ENCODE data around the gene NFS1. TPM values are rescaled to one million over a fixed set of nuclear protein-coding genes. Genes with fewer than 3 reads are reported as not detected.

NFS1 gene
- total and polyA plus RNA-seq, 4 experiments from 2014 or later: 6.3 to 33.6 (median 29.3) TPM

GRCh38 chr20:35654415-35654814 lies 44.7 kb downstream of the NFS1 start:
- H3K27me3 ChIP-seq (ENCODE audit: insufficient read depth, low read length): no peaks in the 10 kb centered on the region
- no peaks in the 10 kb centered on the region for H3K9me3 Mint-ChIP-seq
- intact Hi-C loops (cut with micrococcal nuclease): no loop called here

GRCh38 chr20:35653893-35654292 lies 45.3 kb downstream of the NFS1 start:
- H3K27ac Mint-ChIP-seq: no peak overlapping the region
- no peak overlapping the region for H3K27ac ChIP-seq (ENCODE audit: low read depth, low read length)
- H3K36me3 Mint-ChIP-seq: peaks cover 16 to 30% of the 10 kb centered on the region in 2 donors
- no peaks in the 10 kb centered on the region for H3K9me3 Mint-ChIP-seq
- H3K9me3 ChIP-seq (ENCODE audit: control insufficient read depth in 1 of 2, low read length in 2 of 2): no peaks in the 10 kb centered on the region
- peaks cover 34 to 62% (median 35%) of the 10 kb centered on the region in 4 donors for H3K4me1 Mint-ChIP-seq
- ChIA-PET CTCF (ENCODE audit: partially characterized antibody) (interaction anchor here (0.7 to 1.2 kb wide), 2 partner anchors 50 to 300 kb away, joined by 3 read pairs; partner anchors contain the start of gene SCAND1), POLR2A (ENCODE audit: partially characterized antibody) (interaction anchor here (5.2 kb wide), 1 partner anchor 10 kb away, joined by 26 read pairs; the partner anchor contains the start of genes CPNE1 and RBM12)
- no peaks in the 10 kb centered on the region for H3K27me3 Mint-ChIP-seq
- no peak overlapping the region for H3K4me3 ChIP-seq (ENCODE audit: low read length in 2 of 2)
- no peak overlapping the region for H3K4me3 Mint-ChIP-seq
- H3K27me3 ChIP-seq (ENCODE audit: insufficient read depth, low read length): no peaks in the 10 kb centered on the region
- peaks cover 58% of the 10 kb centered on the region for H3K4me1 ChIP-seq (ENCODE audit: insufficient read depth, low read length)
- intact Hi-C loops (cut with micrococcal nuclease): no loop called here
- peaks cover 37% of the 10 kb centered on the region for H3K36me3 ChIP-seq (ENCODE audit: insufficient read depth, low read length)
- DNase-seq: no peak

More at GRCh38 chr20:35654415-35654814, 44.7 kb downstream of the NFS1 start:
- peaks cover 16 to 30% of the 10 kb centered on the region in 2 donors for H3K36me3 Mint-ChIP-seq
- no peak overlapping the region for H3K27ac Mint-ChIP-seq
- Histone ChIP-seq H3K36me3 (ENCODE audit: insufficient read depth, low read length) (peaks cover 37% of the 10 kb centered on the region), H3K4me3 (ENCODE audit: low read length in 2 of 2) (no peak overlapping the region), H3K27ac (ENCODE audit: low read depth, low read length) (no peak overlapping the region), H3K9me3 (ENCODE audit: control insufficient read depth in 1 of 2, low read length in 2 of 2) (no peaks in the 10 kb centered on the region), H3K4me1 (ENCODE audit: insufficient read depth, low read length) (peaks cover 61% of the 10 kb centered on the region)
- CTCF ChIA-PET (ENCODE audit: partially characterized antibody): interaction anchor here (1.2 kb wide), 1 partner anchor 50 kb away, joined by 3 read pairs; no protein-coding TSS in a partner anchor
- H3K27me3 Mint-ChIP-seq: no peaks in the 10 kb centered on the region
- POLR2A ChIA-PET (ENCODE audit: partially characterized antibody): interaction anchor here (5.2 kb wide), 1 partner anchor 9 kb away, joined by 26 read pairs; the partner anchor contains the start of genes CPNE1 and RBM12
- H3K4me3 Mint-ChIP-seq: no peak overlapping the region
- DNase-seq: no peak
- H3K4me1 Mint-ChIP-seq: peaks cover 30 to 62% (median 34%) of the 10 kb centered on the region in 4 donors

DNA sequence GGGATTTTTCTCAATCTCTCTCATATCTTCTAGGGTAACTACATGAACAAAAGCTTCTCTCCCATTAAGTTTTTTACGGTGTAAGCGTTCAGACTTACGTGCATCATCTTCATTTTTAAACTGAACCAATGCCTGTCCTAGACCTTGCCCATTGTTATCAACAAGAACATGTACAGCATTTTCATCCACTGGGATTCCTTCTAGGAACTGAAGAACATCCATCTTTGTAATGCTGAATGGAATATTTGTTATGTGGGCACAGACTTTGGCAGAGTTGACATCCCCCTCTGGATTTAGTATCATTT lies 45.8 kb downstream of the NFS1 start:
- Histone ChIP-seq H3K9me3 (ENCODE audit: control insufficient read depth in 1 of 2, low read length in 2 of 2) (no peaks in the 10 kb centered on the region), H3K4me1 (ENCODE audit: insufficient read depth, low read length) (peaks cover 57% of the 10 kb centered on the region), H3K36me3 (ENCODE audit: insufficient read depth, low read length) (peaks cover 37% of the 10 kb centered on the region), H3K4me3 (ENCODE audit: low read length in 2 of 2) (no peak overlapping the region), H3K27me3 (ENCODE audit: insufficient read depth, low read length) (no peaks in the 10 kb centered on the region), H3K27ac (ENCODE audit: low read depth, low read length) (no peak overlapping the region)
- Mint-ChIP-seq H3K4me3 (no peak overlapping the region), H3K4me1 (peaks cover 33 to 62% (median 37%) of the 10 kb centered on the region in 4 donors), H3K36me3 (peaks cover 19 to 31% of the 10 kb centered on the region in 2 donors), H3K27me3 (no peaks in the 10 kb centered on the region), H3K9me3 (no peaks in the 10 kb centered on the region), H3K27ac (no peak overlapping the region)
- intact Hi-C loops (cut with micrococcal nuclease): no loop called here
- CTCF ChIA-PET (ENCODE audit: partially characterized antibody): interaction anchor here (0.7 to 1.2 kb wide), 2 partner anchors 49 to 301 kb away, joined by 3 read pairs; partner anchors contain the start of gene SCAND1
- no peak for DNase-seq
- POLR2A ChIA-PET (ENCODE audit: partially characterized antibody): interaction anchor here (5.2 kb wide), 1 partner anchor 10 kb away, joined by 26 read pairs; the partner anchor contains the start of genes CPNE1 and RBM12

DNA sequence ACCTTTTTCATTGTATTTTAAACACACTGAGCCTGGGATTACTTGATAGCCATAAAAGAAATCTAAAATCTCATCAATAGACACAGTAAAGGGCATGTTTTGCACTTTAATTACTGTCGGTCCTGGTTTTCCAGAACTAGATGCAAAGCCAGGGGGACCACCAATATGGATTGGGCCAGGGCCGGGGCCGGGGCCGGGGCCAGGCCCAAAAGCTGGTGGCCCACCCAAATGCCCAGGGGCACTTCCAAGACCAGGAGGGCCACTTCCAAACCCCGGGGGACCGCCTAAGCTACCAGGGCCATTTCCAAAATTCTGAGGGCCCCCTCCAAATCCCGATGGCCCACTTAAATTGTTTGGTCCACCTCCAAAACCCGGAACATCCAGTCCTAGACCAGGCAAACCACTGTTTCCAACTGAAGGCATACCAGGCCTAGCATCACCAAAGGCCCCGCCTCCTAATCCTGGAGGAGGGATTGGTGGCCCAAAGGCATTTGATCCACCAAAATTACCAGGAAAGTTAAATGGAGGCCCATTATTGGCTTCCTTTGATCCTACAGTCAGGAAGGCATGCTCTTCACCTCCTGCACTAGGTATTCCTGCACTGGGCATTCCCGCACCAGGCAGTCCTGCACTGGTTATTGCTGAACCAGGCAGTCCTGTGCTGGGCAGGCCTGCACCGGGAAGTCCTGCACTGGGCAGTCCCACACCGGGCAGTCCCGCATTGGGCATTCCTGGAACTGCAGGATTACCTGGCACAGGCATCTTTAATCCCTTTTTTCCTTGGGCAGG lies 46.3 kb downstream of the NFS1 start:
- no peak for DNase-seq
- no peak overlapping the region for H3K27ac ChIP-seq (ENCODE audit: low read depth, low read length)
- Mint-ChIP-seq H3K27me3 (no peaks in the 10 kb centered on the region), H3K4me3 (no peak overlapping the region), H3K36me3 (peaks cover 20 to 32% of the 10 kb centered on the region in 2 donors), H3K27ac (no peak overlapping the region), H3K9me3 (no peaks in the 10 kb centered on the region), H3K4me1 (peaks cover 33 to 61% (median 41%) of the 10 kb centered on the region in 4 donors)
- intact Hi-C loops (cut with micrococcal nuclease): no loop called here
- H3K36me3 ChIP-seq (ENCODE audit: insufficient read depth, low read length): peaks cover 37% of the 10 kb centered on the region
- POLR2A ChIA-PET (ENCODE audit: partially characterized antibody): interaction anchor here (1.7 to 5.2 kb wide), 2 partner anchors 11 to 37 kb away, joined by 4 to 26 read pairs; partner anchors contain the start of genes CPNE1, RBM12 and SPAG4
- H3K27me3 ChIP-seq (ENCODE audit: insufficient read depth, low read length): no peaks in the 10 kb centered on the region
- H3K4me1 ChIP-seq (ENCODE audit: insufficient read depth, low read length): peaks cover 56% of the 10 kb centered on the region
- no peak overlapping the region for H3K4me3 ChIP-seq (ENCODE audit: low read length in 2 of 2)
- CTCF ChIA-PET (ENCODE audit: partially characterized antibody): interaction anchor here (1.5 kb wide), 1 partner anchor 34 kb away, joined by 5 read pairs; no protein-coding TSS in a partner anchor
- H3K9me3 ChIP-seq (ENCODE audit: control insufficient read depth in 1 of 2, low read length in 2 of 2): no peaks in the 10 kb centered on the region

- Histone ChIP-seq H3K4me3 (ENCODE audit: low read length in 2 of 2) (no peak overlapping the region), H3K27ac (ENCODE audit: low read depth, low read length) (no peak overlapping the region), H3K36me3 (ENCODE audit: insufficient read depth, low read length) (peaks cover 37% of the 10 kb centered on the region), H3K9me3 (ENCODE audit: control insufficient read depth in 1 of 2, low read length in 2 of 2) (no peaks in the 10 kb centered on the region), H3K4me1 (ENCODE audit: insufficient read depth, low read length) (peaks cover 48% of the 10 kb centered on the region), H3K27me3 (ENCODE audit: insufficient read depth, low read length) (no peaks in the 10 kb centered on the region)
- ChIA-PET POLR2A (ENCODE audit: partially characterized antibody) (interaction anchor here (0.7 to 5.2 kb wide), 3 partner anchors 10 to 36 kb away, joined by 3 to 26 read pairs (median 4); partner anchors contain the start of genes CPNE1, RBM12 and SPAG4), CTCF (ENCODE audit: partially characterized antibody) (interaction anchor here (1.5 kb wide), 1 partner anchor 33 kb away, joined by 5 read pairs; no protein-coding TSS in a partner anchor)
- H3K36me3 Mint-ChIP-seq: peaks cover 15 to 28% of the 10 kb centered on the region in 2 donors
- peaks cover 32 to 57% (median 44%) of the 10 kb centered on the region in 4 donors for H3K4me1 Mint-ChIP-seq
- intact Hi-C loops (cut with micrococcal nuclease): no loop called here
- no peak overlapping the region for H3K4me3 Mint-ChIP-seq
- no peak for DNase-seq
- H3K27me3 Mint-ChIP-seq: no peaks in the 10 kb centered on the region
- H3K27ac Mint-ChIP-seq: peak overlapping the region in 1 of 7 donors; percentile 6
- H3K9me3 Mint-ChIP-seq: no peaks in the 10 kb centered on the region
These were observed 47.2 kb downstream of the NFS1 start for GRCh38 chr20:35651958-35652357.

- Histone ChIP-seq H3K36me3 (ENCODE audit: insufficient read depth, low read length) (peaks cover 37% of the 10 kb centered on the region), H3K27ac (ENCODE audit: low read depth, low read length) (no peak overlapping the region), H3K9me3 (ENCODE audit: control insufficient read depth in 1 of 2, low read length in 2 of 2) (no peaks in the 10 kb centered on the region), H3K4me1 (ENCODE audit: insufficient read depth, low read length) (peaks cover 46% of the 10 kb centered on the region), H3K4me3 (ENCODE audit: low read length in 2 of 2) (no peak overlapping the region), H3K27me3 (ENCODE audit: insufficient read depth, low read length) (no peaks in the 10 kb centered on the region)
- Mint-ChIP-seq H3K4me3 (no peak overlapping the region), H3K27me3 (no peaks in the 10 kb centered on the region), H3K36me3 (peaks cover 15 to 28% of the 10 kb centered on the region in 2 donors), H3K27ac (peak overlapping the region in 6 of 7 donors; percentile 5 to 70 (median 19)), H3K4me1 (peaks cover 36 to 63% (median 49%) of the 10 kb centered on the region in 4 donors), H3K9me3 (no peaks in the 10 kb centered on the region)
- intact Hi-C loops (cut with micrococcal nuclease): no loop called here
- no peak for DNase-seq
- CTCF ChIA-PET (ENCODE audit: partially characterized antibody): no interaction called here
- POLR2A ChIA-PET (ENCODE audit: partially characterized antibody): interaction anchor here (0.6 to 1.4 kb wide), 3 partner anchors 10 to 152 kb away, joined by 3 to 4 read pairs (median 4); no protein-coding TSS in a partner anchor
These were observed 48.5 kb downstream of the NFS1 start for GRCh38 chr20:35650632-35651031.

GRCh38 chr20:35648836-35649235 lies 50.3 kb downstream of the NFS1 start:
- no peak overlapping the region for H3K4me3 ChIP-seq (ENCODE audit: low read length in 2 of 2)
- no peak for DNase-seq
- Mint-ChIP-seq H3K9me3 (no peaks in the 10 kb centered on the region), H3K36me3 (peaks cover 15 to 34% of the 10 kb centered on the region in 2 donors), H3K27ac (peak overlapping the region in 6 of 7 donors; percentile 3 to 79 (median 56)), H3K27me3 (no peaks in the 10 kb centered on the region), H3K4me3 (no peak overlapping the region), H3K4me1 (peaks cover 49 to 81% (median 64%) of the 10 kb centered on the region in 4 donors)
- H3K9me3 ChIP-seq (ENCODE audit: control insufficient read depth in 1 of 2, low read length in 2 of 2): no peaks in the 10 kb centered on the region
- ChIA-PET POLR2A (ENCODE audit: partially characterized antibody) (interaction anchor here (0.8 kb wide), 1 partner anchor 15 kb away, joined by 3 read pairs; no protein-coding TSS in a partner anchor), CTCF (ENCODE audit: partially characterized antibody) (no interaction called here)
- peaks cover 45% of the 10 kb centered on the region for H3K4me1 ChIP-seq (ENCODE audit: insufficient read depth, low read length)
- peaks cover 21% of the 10 kb centered on the region for H3K36me3 ChIP-seq (ENCODE audit: insufficient read depth, low read length)
- H3K27me3 ChIP-seq (ENCODE audit: insufficient read depth, low read length): no peaks in the 10 kb centered on the region
- H3K27ac ChIP-seq (ENCODE audit: low read depth, low read length): no peak overlapping the region
- intact Hi-C loops (cut with micrococcal nuclease): no loop called here

Data from CD4-positive, alpha-beta memory T cell (primary cell).